ENCODE results near the gene RIMS1.
"Not testable (repeated sequence)": the region's sequence is repeated elsewhere in the genome, so short reads cannot be mapped to it uniquely, and the experiment has no call there.

RIMS1 gene

GRCh38 chr6:71979911-71980310 lies 93.6 kb downstream of the RIMS1 start:
- DNase-seq: no peak

GRCh38 chr6:71982389-71982788 lies 96.0 kb downstream of the RIMS1 start:
- DNase-seq: no peak

GRCh38 chr6:71983131-71983530 lies 96.8 kb downstream of the RIMS1 start:
- DNase-seq: no peak

- DNase-seq: no peak
Observed at GRCh38 chr6:71994705-71995271, 108.4 kb downstream of the RIMS1 start.

- no peak for DNase-seq
Observed at GRCh38 chr6:71997341-71997740, 111.0 kb downstream of the RIMS1 start.

- no peak for DNase-seq
Observed at GRCh38 chr6:72002415-72002814, 116.1 kb downstream of the RIMS1 start.

GRCh38 chr6:72006591-72006990 lies 120.2 kb downstream of the RIMS1 start:
- not testable (repeated sequence) for DNase-seq

GRCh38 chr6:72022830-72023229 lies 136.5 kb downstream of the RIMS1 start:
- no peak for DNase-seq

- no peak for DNase-seq
Observed at GRCh38 chr6:72031471-72031870, 145.1 kb downstream of the RIMS1 start.

GRCh38 chr6:72032086-72032485 lies 145.7 kb downstream of the RIMS1 start:
- DNase-seq: no peak

- no peak for DNase-seq
Observed at GRCh38 chr6:72035486-72035885, 149.1 kb downstream of the RIMS1 start.

GRCh38 chr6:72035966-72036365 lies 149.6 kb downstream of the RIMS1 start:
- no peak for DNase-seq

- DNase-seq: no peak
Observed at GRCh38 chr6:72037006-72037405, 150.7 kb downstream of the RIMS1 start.

- DNase-seq: no peak
Observed at GRCh38 chr6:72040111-72040510, 153.8 kb downstream of the RIMS1 start.

- DNase-seq: no peak
Observed at GRCh38 chr6:72042088-72042487, 155.7 kb downstream of the RIMS1 start.

GRCh38 chr6:72048080-72048479 lies 161.7 kb downstream of the RIMS1 start:
- no peak for DNase-seq

- no peak for DNase-seq
Observed at GRCh38 chr6:72049376-72049775, 163.0 kb downstream of the RIMS1 start.

GRCh38 chr6:72061286-72061685 lies 174.9 kb downstream of the RIMS1 start:
- no peak for DNase-seq

- no peak for DNase-seq
Observed at GRCh38 chr6:72064399-72064975, 178.1 kb downstream of the RIMS1 start.

- no peak for DNase-seq
Observed at GRCh38 chr6:72078096-72078495, 191.7 kb downstream of the RIMS1 start.

- DNase-seq: no peak
Observed at GRCh38 chr6:72080260-72080941, 194.1 kb downstream of the RIMS1 start.

- DNase-seq: no peak
Observed at GRCh38 chr6:72081871-72082270, 195.5 kb downstream of the RIMS1 start.

GRCh38 chr6:72083976-72084375 lies 197.6 kb downstream of the RIMS1 start:
- no peak for DNase-seq

- DNase-seq: no peak
Observed at GRCh38 chr6:72084992-72085569, 198.7 kb downstream of the RIMS1 start.

Data from retina (tissue), 1 donor.